SK-N-DZ (cell line): ENCODE measurements around the gene ESPN.
A peak's percentile ranks its signal among the peaks of the same experiment; 100 is the strongest.
"Not testable (repeated sequence)": the region's sequence is repeated elsewhere in the genome, so short reads cannot be mapped to it uniquely, and the experiment has no call there.

ENCODE experiments used
- DNase-seq: peaks from one replicate; pipeline ENCODE4 v3.0.0-alpha.2; 2015; ENCODE audit warnings: low spot score

The ESPN gene

DNA sequence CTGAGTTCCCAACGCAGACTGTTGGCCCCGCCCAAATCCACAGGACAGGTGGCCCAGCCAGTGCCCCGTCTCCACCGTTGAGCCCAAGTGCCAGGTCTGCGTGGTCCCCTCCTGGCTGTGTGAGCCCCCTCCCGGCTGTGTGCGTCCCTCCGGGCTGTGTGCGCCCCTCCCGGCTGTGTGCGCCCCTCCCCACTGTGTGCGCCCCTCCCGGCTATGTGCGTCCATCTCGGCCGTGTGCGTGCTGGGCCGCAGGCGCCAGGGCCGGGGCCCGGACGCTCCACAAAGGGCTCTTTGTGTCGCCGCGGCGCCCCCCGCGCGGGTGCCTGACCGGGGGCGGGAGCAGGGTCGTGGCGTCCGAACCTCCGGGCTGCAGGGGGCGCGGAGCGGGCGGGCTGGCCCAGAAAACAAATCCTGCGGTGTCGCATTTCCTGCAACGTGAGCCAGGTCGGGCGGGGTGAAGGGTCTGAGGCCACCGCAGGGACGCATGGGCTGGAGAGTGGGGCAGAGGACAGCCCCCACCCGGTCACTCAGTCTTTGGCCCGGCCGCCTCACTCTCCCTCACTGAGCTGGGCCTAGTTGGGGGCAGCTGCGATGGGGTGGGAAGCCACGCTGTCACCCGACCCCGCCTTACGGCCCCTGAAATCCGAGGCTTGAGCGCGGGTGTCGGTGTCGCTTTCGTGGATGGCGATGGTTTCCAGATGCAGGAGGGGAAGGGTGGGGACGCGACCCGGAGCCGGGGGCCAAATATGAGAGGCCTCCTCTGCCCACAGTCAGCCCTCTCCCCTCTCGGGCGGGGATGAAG, 22.6 kb downstream of the ESPN start:
- DNase-seq: no peak

DNA sequence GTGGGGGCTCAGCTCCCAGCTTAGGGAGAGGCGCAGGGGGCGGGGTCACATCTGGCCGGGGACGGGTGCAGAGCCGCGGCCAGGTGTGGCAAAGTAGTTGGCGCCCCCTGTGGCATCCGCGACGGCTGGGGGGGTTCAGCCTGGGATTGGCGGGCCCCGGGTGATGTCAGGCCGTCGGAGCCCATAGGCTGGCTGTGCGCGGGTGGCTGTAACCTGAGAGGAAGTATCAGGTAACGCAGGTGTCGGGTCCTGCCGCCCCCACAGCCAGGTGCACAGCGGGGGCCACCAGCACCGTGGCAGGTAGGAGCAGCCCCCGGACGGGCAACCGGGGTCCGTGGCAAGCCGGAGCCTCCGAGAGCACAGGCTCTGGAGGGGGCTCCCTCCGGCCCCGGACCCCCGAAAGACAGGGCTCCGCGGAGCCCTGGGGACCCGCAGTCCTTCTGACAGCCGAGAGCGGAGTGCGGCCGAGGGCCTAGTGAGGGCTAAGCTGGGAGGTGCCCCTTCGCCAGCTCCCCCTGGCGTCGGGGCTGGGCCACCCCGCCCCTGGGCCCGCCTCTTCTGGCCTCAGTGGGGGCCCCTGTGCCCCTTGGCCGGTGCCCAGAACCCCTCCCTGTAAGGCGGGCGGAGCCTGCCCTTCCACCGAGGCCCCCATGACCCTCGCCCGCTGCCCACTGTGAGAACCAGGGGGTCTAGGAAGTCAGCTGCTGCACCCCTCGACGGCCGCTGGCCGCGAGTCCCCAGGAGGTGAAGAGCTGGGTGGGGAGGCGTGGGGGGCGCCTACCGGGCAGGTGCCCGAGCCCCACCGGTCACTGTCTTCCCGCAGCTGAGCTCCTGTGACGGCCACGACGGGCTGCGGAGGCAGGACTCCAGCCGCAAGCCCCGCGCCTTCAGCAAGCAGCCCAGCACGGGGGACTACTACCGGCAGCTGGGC, 23.5 kb downstream of the ESPN start:
- no peak for DNase-seq

DNA sequence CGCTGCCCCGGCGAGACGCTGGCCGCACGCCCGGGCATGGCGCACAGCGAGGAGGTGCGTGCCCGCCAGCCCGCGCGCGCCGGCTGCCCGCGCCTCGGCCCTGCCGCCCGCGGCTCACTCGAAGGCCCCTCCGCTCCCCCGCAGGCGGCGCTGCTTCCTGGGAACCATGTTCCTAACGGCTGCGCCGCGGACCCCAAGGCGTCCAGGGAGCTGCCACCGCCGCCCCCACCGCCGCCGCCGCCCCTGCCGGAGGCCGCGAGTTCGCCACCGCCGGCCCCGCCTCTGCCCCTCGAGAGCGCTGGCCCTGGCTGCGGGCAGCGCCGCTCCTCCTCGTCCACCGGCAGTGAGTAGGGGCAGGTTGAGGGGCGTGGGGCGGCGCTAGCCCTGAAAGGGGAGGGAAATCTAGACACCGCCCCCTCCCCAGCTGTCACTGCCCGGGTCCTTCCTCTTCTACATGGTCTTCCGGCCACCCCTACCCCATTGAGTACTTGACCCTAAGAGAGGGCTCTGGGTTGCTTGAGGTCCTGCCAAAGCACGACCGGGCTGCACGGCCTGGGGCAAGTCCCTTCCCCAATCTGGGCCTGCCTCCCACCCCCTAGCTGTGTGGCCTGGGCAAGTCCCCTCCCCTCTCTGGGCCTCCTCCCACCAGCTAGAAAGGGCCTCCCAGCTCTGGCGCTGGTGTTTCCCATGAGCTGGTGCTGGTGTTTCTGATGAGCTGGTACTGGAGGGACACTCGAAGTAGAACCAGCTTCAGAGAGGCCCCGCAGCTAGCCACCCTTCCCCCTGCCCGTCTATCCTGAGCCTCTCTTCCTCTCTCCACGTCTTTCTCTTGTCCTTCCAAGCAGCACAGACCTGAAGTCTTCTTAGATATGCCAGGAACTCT, 24.4 kb downstream of the ESPN start:
- no peak for DNase-seq

DNA sequence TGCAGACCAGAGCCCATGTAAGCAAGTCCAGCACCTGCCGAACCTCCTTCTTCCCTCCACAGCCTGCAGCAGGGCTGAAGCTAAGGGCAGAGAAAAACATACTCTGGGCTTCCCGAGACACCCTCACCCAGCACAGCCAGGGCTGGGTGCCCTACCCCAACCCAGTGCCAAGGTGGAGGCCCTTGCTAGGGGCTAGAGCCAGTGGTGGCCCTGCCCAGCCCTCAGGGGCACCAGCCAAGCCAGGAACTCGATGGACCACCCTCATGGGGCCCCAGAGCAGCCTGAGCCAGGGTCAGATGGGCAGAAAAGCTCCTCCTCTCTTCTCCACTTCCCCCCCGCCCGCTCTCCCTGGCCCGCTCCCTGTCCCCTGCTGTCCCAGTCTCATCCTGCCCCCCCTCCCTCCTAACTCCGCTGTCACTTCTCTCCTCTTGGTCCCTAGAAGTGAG, 25.5 kb downstream of the ESPN start:
- DNase-seq: no peak

DNA sequence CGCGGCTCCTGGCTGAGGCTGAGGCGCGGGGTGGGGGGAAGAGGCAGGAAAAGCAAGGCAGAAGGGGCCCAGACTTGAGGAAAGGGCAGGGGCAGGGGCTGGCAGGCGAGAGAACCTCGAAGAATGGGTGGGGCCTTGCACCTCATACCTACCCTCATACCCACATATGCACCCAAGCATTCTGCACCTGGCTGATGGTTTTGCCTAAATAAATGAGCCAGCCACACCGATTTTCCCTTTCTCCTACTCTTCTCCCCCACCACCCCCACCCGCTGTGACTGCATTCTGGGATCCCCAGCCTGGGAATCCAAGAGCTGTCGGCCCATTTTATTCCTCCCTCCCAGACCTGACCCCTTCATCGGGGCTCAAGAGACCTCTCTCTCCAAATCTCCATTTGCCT, 25.9 kb downstream of the ESPN start:
- DNase-seq: not testable (repeated sequence)

DNA sequence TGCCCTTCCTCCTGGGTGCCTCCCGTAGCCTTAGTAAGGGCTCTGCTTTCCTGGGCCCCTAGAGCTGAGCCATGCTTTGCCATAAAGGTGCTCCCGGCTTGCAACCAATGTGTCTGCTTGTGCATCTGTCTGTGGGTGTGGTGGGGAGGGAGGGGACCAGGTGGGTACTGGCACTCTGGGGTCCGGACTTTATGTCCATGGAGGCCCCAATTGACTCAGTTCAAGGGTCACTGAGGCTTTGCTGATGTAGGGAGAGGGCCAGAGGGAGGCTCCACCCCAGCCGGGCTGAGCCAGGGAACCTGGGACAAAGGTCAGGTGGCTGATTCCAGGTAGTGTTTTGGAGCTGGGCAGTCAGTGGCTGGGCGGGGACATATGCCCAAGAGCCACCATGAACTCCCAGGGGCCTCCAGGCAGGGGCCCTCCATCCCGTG, 26.4 kb downstream of the ESPN start:
- DNase-seq: no peak

DNA sequence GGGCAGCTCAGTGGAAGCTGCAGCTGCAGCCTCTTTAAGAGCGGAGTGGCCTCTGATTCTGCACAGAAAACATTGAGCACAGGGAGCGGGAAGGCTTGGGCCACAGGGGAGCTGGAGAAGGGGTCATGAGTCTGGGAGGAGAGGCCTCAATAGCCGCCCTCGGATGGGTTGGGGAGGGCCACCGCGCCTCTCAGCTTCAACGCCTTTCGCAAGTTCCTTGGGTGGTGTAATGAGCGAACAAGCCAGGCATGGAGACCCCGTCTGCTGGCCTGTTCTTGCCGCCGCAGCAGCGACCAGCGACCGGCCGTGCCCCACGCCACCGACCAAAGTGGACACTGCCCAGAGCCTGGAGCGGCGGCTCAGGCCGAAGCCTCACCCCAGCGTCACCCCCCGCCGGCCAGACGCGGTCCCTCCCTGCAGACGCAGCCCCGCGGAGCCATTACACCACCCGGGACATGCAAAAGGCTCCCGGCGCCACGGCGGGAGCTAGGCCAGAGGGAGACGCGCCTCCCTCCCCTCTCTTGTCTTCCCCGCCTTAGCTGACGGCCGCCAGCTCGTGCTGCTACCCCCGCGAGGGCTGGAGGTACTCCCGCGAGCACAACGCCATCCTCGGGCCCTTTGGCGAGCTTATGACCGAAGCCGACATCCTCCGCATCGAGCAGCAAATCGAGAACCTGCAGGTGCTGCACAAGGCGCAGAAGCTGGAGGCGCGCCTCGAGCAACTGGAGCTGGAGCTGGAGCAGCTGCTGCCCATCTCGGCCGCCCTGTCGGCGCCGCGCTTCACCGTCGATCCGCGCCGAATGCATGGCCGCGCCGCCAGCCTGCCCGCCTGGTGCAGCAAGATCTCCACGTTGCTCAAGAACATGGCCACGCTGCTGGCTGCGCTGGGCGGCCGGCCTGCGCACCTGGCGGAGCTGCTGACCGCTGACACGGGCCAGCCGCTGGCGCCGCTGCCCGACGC, 29.6 kb downstream of the ESPN start:
- DNase-seq: peak; percentile 27

DNA sequence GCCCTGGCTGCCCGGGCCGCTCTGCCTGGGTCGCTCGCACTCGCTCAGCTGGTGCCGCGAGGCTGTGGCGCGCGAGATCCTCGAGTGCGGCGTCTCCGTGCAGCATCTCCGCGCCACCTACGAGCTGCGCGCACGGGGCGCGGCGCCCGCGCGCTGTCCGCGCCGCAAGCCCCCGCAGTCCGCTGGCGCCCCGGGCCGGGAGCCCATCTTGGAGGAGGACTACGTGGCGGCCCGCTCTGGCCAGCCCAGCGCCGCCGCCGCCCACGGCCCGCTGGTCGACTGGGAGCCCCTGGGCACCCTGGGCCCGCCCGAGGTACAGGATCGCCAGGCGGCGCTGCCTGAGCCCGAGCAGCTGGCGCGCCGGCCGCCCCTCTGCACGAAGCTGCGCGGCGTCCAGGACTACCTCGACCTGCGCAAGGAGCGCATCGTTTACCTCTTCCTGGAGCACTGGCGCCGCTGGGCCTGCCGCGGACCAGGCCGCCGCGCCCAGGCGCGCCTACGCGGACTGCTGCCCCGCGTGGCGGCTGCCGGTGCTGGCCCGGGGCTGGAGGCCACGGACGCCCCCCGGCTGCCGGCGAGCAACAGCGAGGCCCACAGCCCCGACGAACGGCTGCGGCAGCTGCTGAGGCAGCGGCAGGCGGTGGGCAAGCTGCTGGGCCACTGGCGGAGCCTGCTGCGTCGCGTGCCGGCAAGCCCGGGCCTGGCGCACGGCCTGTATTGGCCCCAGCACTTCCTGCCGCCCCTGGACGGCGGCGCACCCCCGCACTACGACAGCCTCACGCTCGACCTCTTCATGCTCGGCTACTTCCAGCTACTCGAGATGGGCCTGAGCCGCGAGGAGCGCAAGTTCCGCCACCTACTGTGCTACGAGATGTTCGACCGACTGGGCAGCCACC, 30.5 kb downstream of the ESPN start:
- DNase-seq: no peak

DNA sequence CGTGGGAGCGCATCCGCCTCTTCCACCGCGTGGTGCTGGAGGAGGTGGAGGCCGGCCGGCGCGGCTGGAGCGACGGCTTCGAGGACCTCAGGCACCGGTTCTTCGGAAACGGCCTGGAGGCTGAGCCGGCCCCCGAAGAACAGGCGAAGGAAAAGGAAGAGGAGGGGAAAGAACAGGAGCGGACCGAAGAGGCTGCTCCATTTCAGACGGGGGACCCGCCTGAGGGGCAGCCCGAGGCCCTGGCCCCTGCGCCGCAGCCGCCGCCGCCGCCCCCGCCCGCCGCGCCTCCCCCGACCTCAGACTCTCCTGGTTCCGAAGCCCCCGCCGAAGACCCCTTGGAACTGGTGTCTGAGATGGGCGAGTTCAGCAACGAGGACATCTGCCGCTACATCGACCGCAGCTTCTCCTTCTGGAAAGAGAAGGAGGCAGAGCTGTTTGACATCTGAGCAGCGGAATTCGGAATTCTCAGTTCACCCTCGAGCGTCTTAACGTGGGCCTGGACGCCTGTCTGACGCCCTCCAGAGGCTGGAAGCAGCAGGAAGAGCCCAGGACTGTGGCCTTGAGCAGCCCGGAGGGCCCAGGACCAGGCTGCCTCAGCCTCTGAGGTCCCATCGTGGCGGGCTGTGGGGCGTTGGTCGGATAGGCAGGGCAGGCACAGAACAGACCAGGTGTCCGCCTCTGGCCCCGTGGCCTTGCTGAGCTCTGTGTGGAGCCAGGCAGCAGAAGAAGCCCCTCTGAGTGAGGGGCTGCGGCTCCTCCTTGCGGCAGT, 31.4 kb downstream of the ESPN start:
- not testable (repeated sequence) for DNase-seq

DNA sequence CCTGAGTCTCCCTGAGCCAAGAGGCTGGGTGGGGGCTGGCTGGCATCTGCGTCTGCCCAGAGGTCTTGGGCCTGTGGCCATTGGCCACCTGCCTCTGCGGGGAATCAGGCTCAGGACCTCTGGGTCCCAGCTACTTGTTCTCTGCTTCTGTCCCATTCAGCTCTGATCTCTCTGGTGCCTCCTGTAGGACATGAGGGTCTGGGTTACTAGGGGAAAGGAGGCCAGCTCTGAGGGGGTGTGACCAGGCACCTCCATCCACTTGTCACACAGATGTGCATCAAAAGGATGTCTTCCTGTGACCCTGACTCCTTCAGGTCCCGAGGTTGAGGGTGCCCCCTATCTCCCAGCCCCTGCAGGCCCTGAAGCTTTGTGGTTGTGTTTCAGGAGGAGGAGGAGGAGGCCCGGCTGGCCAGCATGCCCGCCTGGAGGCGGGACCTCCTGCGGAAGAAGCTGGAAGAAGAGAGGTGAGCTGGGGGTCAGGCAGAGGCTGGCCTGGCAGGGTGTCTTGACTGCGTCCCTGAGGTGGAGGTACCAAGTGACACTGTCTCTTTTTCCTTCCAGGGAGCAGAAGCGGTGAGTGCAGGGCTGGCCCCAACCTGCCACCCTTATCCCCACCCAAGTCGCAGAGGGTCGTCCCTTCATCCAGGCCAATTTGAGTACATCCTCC, 32.4 kb downstream of the ESPN start:
- DNase-seq: peak; percentile 25

DNA sequence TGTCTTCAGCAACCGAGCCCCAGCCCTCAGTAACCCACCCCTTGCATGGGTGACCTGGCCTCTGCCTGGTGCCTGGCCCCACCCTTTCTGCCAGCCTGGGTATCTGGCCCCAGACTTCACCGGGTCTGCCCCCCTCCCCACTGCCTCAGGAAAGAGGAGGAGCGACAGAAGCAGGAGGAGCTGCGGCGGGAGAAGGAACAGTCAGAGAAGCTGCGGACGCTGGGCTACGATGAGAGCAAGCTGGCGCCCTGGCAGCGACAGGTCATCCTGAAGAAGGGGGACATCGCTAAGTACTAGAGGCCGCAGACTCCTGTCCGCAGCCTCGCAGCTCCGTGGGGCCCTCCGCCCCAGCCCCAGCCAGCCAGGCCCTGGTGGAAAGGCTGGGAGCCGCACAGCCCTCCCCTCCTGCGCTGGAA, 35.3 kb downstream of the ESPN start:
- DNase-seq: no peak

DNA sequence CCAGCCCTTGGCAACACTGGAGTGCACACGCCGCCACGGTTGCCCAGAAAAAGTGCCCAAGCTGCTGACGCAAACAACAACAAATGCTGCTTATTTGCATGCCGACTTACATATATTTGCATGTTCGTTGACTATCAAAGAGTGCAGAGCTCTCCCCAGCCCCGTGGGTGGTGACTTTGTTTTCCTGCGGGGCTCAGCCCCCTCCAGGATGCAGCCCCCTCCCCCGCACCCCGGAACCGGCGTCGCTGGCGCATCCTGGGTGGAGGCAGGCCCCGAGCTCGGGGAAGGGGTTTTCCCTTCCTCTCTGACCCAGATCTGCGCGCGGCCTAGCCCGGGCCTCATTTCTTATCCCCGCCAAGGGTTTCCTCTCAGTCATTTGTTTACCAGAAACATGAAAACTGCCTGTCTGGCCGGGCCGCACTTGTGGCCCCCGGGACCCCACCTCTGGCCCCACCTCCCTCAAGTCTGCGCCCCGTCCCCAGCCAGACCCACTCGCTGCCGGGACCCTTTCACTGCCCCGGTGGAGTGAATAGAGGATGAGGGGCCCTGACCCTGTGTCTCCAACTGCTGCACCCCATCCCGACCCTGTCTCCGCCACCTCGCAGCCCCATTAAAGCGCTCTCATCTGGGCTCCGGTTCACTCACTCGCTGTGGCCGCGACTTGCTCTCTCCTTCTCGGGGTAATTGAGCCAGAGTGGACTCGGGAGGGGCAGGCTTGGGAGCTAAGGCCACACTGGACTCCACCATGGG, 35.9 kb downstream of the ESPN start:
- DNase-seq: no peak

DNA sequence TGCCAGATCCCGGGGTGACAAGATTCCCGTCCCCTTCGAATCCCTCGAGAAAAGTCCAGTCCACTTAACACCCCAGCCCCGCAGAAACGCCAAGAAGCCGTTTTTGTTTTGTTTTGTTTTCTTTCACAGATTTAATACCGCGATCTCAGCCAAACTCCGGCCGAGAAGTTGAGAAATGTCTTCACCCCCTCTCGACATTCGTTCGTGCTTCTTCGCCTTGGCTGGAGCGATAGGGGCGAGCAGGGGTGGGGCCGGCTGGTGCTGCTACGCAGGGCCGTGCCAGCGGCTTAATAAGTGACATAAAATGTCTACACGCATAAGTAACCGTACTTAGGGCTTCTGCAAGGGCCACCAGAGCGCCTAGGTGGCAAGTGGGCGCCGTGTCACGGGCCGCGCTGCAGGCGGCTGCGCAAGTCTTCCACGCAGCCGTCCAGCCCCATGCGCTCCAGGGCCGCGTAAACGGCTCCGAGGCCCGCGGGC, 36.5 kb downstream of the ESPN start:
- DNase-seq: no peak

DNA sequence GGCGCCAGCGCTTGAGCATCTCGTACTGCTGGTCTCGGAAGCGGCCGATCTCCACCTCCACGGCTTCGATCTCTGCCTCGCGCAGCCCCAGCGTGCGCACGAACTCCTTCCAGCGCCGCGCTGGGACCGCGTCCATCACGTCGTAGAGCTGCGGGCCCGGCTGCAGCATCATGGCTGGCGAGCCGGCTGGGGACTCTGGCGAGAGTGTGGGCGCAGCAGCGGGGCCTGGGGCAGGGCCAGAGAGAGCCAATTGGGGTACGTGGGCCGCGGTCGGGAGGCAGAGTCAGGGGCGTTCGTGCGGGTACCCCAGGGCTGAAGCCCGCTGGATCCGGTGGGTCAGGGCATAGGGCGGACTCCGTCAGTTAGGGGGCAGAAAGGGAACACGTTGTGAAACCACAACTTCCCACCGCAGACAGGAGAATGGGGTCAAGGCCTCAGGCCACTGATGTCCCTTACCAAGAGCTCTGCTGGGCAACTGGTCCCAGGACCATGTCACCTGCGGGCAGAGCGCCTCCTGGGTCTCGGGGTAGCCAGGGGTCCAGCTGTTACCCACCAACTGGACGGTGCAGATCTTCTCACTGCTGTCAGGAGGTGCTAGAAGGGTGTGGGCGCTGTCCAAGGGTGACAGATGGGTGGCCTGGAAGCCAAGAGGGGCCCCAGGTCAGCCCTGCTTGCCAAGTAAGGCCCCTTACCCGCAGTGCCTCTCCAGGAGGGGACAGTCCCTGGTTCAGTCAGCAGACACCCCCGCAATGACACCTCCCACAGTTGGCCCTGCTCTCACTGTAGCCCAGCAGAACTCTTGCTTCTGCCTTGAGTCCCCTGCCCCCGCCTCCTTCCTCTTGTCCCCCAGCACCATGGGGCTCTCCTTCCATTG, 37.2 kb downstream of the ESPN start:
- DNase-seq: no peak

DNA sequence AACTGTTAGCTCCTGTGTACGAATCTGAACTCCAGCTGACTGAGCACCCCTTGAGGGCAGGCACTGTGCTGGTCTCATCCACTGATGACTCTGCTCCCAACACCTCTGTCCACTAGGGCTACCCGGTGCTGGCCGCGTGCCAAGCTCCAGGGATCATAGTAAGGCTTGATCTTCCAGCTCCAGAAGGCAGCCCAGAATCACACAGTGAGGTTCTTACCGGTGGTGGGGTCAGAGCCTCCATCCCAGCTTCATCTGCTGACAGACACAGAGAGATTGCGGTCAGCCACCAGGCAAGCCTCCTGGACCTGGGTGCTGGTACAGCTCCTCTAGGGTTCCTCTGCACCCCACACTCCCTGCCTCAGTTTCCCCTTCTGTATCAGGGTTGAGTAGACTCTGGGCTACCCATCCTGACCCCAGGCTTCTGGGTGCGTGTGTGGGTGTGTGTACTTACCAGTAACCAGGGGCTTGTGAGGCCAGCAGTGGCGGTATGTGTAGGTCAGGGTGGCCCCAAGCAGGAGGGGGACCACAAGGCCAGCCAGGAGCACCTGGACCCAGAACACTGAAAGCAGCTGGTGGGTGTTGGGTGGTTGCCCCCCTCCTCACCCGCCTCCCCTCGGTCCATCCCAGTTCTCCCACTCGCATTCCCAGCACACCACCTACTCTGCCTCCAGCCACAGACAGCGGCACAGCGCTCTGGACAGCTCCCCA, 38.0 kb downstream of the ESPN start:
- no peak for DNase-seq

DNA sequence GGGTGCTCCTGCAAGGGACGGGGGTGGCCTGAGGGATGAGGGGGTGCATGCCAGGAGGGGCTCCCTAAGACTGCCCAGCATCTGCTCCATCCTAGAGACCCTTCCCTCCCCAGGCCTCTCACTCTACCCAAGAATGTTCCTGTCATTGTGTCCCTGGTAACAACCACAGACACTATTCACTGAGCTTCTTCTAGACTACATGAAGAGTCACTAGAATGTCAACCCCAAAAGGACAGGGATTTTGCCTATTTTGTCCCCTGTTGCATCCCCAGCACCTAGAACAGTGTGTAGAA, 38.5 kb downstream of the ESPN start:
- no peak for DNase-seq
